GM23338 (cell line): ENCODE results near the gene COL4A1. TPM values are rescaled to one million over a fixed set of nuclear protein-coding genes. Genes with fewer than 3 reads are reported as not detected.

ENCODE experiments used
- ATAC-seq: fragments of 200-7000 bp; cut with Tn5 transposase; 3 replicates; pipeline ENCODE4 v1.9.1; 2020
- DNase-seq: peaks from one replicate; pipeline ENCODE4 v3.0.0-alpha.2; 2015; ENCODE audit warnings: low spot score
- H2AFZ ChIP-seq: fragments of 200-600 bp; sonication (generic); 2 replicates; pipeline ENCODE4 v1.8.0; 2016; ENCODE audit warnings: antibody characterized with exemption, mild to moderate bottlenecking, moderate library complexity
- H3F3A ChIP-seq: fragments of 200-600 bp; sonication (generic); replicated peaks from 2 replicates; pipeline ENCODE4 v1.8.0; 2017; ENCODE audit warnings: antibody characterized with exemption, mixed run types, low read depth
- H3K27ac ChIP-seq: fragments of 200-600 bp; sonication (generic); 2 replicates; pipeline ENCODE4 v1.6.1; 2016; ENCODE audit warnings: low read depth
- H3K27me3 ChIP-seq: fragments of 200-600 bp; sonication (generic); 2 replicates; pipeline ENCODE4 v1.8.0; 2016; ENCODE audit warnings: mild to moderate bottlenecking, mixed run types, moderate library complexity; ENCODE audit not compliant: insufficient read depth
- H3K36me3 ChIP-seq: fragments of 200-600 bp; sonication (generic); 2 replicates; pipeline ENCODE4 v1.8.0; 2016; ENCODE audit warnings: mild to moderate bottlenecking; ENCODE audit not compliant: insufficient read depth
- H3K4me1 ChIP-seq: fragments of 200-600 bp; sonication (generic); 2 replicates; pipeline ENCODE4 v1.8.0; 2016; ENCODE audit warnings: mild to moderate bottlenecking, moderate library complexity; ENCODE audit not compliant: insufficient read depth
- H3K4me2 ChIP-seq: fragments of 200-600 bp; sonication (generic); 2 replicates; pipeline ENCODE4 v1.7.1; 2017; ENCODE audit warnings: mixed run types
- H3K4me3 ChIP-seq: fragments of 200-600 bp; sonication (generic); 2 replicates; pipeline ENCODE4 v1.6.1; 2016; ENCODE audit warnings: mixed run types
- H3K79me2 ChIP-seq: fragments of 200-600 bp; sonication (generic); replicated peaks from 2 replicates; pipeline ENCODE4 v1.8.0; 2017; ENCODE audit warnings: mild to moderate bottlenecking; ENCODE audit not compliant: insufficient read depth
- H3K9me2 ChIP-seq: fragments of 200-600 bp; sonication (generic); 2 replicates; pipeline ENCODE4 v1.8.0; 2017; ENCODE audit not compliant: insufficient read depth
- H4K20me1 ChIP-seq: fragments of 200-600 bp; sonication (generic); replicated peaks from 2 replicates; pipeline ENCODE4 v1.8.0; 2017; ENCODE audit warnings: mild to moderate bottlenecking; ENCODE audit not compliant: insufficient read depth
- H3K27ac Mint-ChIP-seq: 2 replicates; pipeline ENCODE4 v1.8.0; 2020; ENCODE audit warnings: inconsistent platforms, mild to moderate bottlenecking, moderate library complexity, mixed read lengths
- H3K27me3 Mint-ChIP-seq: 3 replicates; pipeline ENCODE4 v1.8.0; 2022; ENCODE audit warnings: low read depth, mild to moderate bottlenecking, moderate library complexity, mixed read lengths, inconsistent platforms; ENCODE audit not compliant: insufficient read depth, poor library complexity
- H3K36me3 Mint-ChIP-seq: 3 replicates; pipeline ENCODE4 v1.8.0; 2021; ENCODE audit warnings: low read depth, mild to moderate bottlenecking, inconsistent platforms, moderate library complexity, mixed read lengths
- H3K4me1 Mint-ChIP-seq: 3 replicates; pipeline ENCODE4 v1.8.0; 2020; ENCODE audit warnings: mild to moderate bottlenecking, inconsistent platforms, mixed read lengths
- H3K4me3 Mint-ChIP-seq: 3 replicates; pipeline ENCODE4 v1.8.0; 2021; ENCODE audit warnings: moderate library complexity, mild to moderate bottlenecking, inconsistent platforms, mixed read lengths
- H3K9me3 Mint-ChIP-seq: 3 replicates; pipeline ENCODE4 v1.8.0; 2020; ENCODE audit warnings: moderate library complexity, mild to moderate bottlenecking, inconsistent platforms, mixed read lengths
- EZH2phosphoT487 ChIP-seq: fragments of 200-600 bp; sonication (generic); IDR thresholded peaks from one replicate; pipeline ENCODE4 v1.8.1; 2018; ENCODE audit warnings: antibody characterized with exemption; ENCODE audit not compliant: unreplicated experiment
- JUNB ChIP-seq: IDR thresholded peaks from one replicate; pipeline ENCODE4 v1.6.1; 2016; ENCODE audit warnings: antibody characterized with exemption; ENCODE audit not compliant: unreplicated experiment
- NANOG ChIP-seq: IDR thresholded peaks from 2 replicates; pipeline ENCODE4 v1.6.1; 2016; ENCODE audit warnings: antibody characterized with exemption, borderline replicate concordance
- STAT1 ChIP-seq: IDR thresholded peaks from one replicate; pipeline ENCODE4 v1.6.1; 2016; ENCODE audit warnings: antibody characterized with exemption; ENCODE audit not compliant: unreplicated experiment
- ZNF114 ChIP-seq: fragments of 250-450 bp; sonication (Bioruptor Pico); IDR thresholded peaks from 2 replicates; pipeline ENCODE4 v1.5.0; 2020; ENCODE audit warnings: mild to moderate bottlenecking, moderate library complexity
- ZNF331 ChIP-seq: fragments of 250-450 bp; sonication (Bioruptor Pico); IDR thresholded peaks from 2 replicates; pipeline ENCODE4 v1.5.0; 2020; ENCODE audit warnings: low read depth, mild to moderate bottlenecking, moderate library complexity
- polyA plus RNA-seq: library from polyadenylated mRNA; unstranded; fragments of >200 nt; fragmentation: Nextera tagmentation; extraction: Ambion mirVana; gene quantifications from 2 replicates; pipeline ENCODE4 v1.2.1, GENCODE V29; 2016
- total RNA-seq: library from RNA; depleted of rRNA; stranded (reverse); fragments of >200 nt; shearing (Covaris generic); gene quantifications from 2 replicates; pipeline ENCODE4 v1.2.3, GENCODE V29; 2014
- TF ChIP-seq, protein P1 (sequence below): fragments of 250-450 bp; sonication (Bioruptor Pico); IDR thresholded peaks from 2 replicates; pipeline ENCODE4 v1.5.0; 2020; ENCODE audit warnings: mild to moderate bottlenecking, moderate library complexity
- TF ChIP-seq, protein P2 (sequence below): IDR thresholded peaks from 2 replicates; pipeline ENCODE4 v1.6.1; 2016; ENCODE audit warnings: antibody characterized with exemption
- TF ChIP-seq, protein P3 (sequence below), 2 experiments: fragments of 200-600 bp in 1 of 2; sonication (generic) in 1 of 2; conservative IDR thresholded peaks; 2 replicates each; pipeline versions ENCODE4 v1.5.1 to v1.6.1; 2016 to 2017; ENCODE audit warnings: antibody characterized with exemption in 2 of 2, low read depth in 2 of 2, mild to moderate bottlenecking in 2 of 2, moderate library complexity in 1 of 2

COL4A1 gene
- total and polyA plus RNA-seq, 2 experiments from 2014 or later = 39.1 to 110 TPM

DNA sequence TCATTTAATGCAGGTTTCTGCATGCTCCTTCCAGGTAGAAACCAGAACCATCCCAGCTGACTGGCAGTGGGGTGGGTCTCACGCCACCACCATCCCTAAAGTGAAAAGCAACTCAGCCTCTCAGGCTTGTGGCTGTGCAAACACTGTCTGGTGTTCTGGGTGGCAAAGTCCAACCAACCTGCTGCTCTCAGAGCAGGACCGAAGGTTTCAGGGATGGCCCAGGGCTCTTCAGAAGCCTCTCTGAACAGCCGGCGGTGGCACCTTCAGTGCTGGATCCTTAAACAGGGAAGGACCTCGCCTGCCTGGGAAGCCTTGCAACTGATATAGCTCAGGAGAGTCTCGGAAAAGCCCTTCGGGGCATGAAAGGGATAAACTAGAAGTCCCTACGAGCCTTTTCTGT lies 100.8 kb downstream of the COL4A1 start:
- no peaks in the 10 kb centered on the region for H3K4me1 ChIP-seq
- Mint-ChIP-seq H3K27ac (no peak overlapping the region), H3K27me3 (peaks cover 5% of the 10 kb centered on the region), H3K4me1 (no peaks in the 10 kb centered on the region), H3K9me3 (no peaks in the 10 kb centered on the region), H3K4me3 (no peak overlapping the region), H3K36me3 (no peaks in the 10 kb centered on the region; the same call in 1 of the 3 replicates)
- no peaks in the 10 kb centered on the region for H3K9me2 ChIP-seq
- H3K27ac ChIP-seq = no peak overlapping the region
- DNase-seq (no peak), ATAC-seq (no peak)
- H4K20me1 ChIP-seq = no peaks in the 10 kb centered on the region
- H3K4me2 ChIP-seq = no peak overlapping the region
- H2AFZ ChIP-seq = no peak overlapping the region
- no peaks in the 10 kb centered on the region for H3F3A ChIP-seq
- no peak overlapping the region for H3K4me3 ChIP-seq
- no peaks in the 10 kb centered on the region for H3K27me3 ChIP-seq
- no peaks in the 10 kb centered on the region for H3K79me2 ChIP-seq
- TF ChIP-seq, protein P1, sequence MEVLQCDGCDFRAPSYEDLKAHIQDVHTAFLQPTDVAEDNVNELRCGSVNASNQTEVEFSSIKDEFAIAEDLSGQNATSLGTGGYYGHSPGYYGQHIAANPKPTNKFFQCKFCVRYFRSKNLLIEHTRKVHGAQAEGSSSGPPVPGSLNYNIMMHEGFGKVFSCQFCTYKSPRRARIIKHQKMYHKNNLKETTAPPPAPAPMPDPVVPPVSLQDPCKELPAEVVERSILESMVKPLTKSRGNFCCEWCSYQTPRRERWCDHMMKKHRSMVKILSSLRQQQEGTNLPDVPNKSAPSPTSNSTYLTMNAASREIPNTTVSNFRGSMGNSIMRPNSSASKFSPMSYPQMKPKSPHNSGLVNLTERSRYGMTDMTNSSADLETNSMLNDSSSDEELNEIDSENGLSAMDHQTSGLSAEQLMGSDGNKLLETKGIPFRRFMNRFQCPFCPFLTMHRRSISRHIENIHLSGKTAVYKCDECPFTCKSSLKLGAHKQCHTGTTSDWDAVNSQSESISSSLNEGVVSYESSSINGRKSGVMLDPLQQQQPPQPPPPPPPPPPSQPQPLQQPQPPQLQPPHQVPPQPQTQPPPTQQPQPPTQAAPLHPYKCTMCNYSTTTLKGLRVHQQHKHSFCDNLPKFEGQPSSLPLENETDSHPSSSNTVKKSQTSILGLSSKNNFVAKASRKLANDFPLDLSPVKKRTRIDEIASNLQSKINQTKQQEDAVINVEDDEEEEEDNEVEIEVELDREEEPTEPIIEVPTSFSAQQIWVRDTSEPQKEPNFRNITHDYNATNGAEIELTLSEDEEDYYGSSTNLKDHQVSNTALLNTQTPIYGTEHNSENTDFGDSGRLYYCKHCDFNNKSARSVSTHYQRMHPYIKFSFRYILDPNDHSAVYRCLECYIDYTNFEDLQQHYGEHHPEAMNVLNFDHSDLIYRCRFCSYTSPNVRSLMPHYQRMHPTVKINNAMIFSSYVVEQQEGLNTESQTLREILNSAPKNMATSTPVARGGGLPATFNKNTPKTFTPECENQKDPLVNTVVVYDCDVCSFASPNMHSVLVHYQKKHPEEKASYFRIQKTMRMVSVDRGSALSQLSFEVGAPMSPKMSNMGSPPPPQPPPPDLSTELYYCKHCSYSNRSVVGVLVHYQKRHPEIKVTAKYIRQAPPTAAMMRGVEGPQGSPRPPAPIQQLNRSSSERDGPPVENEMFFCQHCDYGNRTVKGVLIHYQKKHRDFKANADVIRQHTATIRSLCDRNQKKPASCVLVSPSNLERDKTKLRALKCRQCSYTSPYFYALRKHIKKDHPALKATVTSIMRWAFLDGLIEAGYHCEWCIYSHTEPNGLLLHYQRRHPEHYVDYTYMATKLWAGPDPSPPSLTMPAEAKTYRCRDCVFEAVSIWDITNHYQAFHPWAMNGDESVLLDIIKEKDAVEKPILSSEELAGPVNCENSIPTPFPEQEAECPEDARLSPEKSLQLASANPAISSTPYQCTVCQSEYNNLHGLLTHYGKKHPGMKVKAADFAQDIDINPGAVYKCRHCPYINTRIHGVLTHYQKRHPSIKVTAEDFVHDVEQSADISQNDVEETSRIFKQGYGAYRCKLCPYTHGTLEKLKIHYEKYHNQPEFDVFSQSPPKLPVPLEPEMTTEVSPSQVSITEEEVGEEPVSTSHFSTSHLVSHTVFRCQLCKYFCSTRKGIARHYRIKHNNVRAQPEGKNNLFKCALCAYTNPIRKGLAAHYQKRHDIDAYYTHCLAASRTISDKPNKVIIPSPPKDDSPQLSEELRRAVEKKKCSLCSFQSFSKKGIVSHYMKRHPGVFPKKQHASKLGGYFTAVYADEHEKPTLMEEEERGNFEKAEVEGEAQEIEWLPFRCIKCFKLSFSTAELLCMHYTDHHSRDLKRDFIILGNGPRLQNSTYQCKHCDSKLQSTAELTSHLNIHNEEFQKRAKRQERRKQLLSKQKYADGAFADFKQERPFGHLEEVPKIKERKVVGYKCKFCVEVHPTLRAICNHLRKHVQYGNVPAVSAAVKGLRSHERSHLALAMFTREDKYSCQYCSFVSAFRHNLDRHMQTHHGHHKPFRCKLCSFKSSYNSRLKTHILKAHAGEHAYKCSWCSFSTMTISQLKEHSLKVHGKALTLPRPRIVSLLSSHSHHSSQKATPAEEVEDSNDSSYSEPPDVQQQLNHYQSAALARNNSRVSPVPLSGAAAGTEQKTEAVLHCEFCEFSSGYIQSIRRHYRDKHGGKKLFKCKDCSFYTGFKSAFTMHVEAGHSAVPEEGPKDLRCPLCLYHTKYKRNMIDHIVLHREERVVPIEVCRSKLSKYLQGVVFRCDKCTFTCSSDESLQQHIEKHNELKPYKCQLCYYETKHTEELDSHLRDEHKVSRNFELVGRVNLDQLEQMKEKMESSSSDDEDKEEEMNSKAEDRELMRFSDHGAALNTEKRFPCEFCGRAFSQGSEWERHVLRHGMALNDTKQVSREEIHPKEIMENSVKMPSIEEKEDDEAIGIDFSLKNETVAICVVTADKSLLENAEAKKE (CRISPR knock-in tag) = no peak
- TF ChIP-seq, protein P2, sequence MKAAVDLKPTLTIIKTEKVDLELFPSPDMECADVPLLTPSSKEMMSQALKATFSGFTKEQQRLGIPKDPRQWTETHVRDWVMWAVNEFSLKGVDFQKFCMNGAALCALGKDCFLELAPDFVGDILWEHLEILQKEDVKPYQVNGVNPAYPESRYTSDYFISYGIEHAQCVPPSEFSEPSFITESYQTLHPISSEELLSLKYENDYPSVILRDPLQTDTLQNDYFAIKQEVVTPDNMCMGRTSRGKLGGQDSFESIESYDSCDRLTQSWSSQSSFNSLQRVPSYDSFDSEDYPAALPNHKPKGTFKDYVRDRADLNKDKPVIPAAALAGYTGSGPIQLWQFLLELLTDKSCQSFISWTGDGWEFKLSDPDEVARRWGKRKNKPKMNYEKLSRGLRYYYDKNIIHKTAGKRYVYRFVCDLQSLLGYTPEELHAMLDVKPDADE = no peak
- no peak for TF ChIP-seq ZNF114 (CRISPR knock-in tag)
- no peak for TF ChIP-seq JUNB
- TF ChIP-seq STAT1 = no peak
- TF ChIP-seq, protein P3, sequence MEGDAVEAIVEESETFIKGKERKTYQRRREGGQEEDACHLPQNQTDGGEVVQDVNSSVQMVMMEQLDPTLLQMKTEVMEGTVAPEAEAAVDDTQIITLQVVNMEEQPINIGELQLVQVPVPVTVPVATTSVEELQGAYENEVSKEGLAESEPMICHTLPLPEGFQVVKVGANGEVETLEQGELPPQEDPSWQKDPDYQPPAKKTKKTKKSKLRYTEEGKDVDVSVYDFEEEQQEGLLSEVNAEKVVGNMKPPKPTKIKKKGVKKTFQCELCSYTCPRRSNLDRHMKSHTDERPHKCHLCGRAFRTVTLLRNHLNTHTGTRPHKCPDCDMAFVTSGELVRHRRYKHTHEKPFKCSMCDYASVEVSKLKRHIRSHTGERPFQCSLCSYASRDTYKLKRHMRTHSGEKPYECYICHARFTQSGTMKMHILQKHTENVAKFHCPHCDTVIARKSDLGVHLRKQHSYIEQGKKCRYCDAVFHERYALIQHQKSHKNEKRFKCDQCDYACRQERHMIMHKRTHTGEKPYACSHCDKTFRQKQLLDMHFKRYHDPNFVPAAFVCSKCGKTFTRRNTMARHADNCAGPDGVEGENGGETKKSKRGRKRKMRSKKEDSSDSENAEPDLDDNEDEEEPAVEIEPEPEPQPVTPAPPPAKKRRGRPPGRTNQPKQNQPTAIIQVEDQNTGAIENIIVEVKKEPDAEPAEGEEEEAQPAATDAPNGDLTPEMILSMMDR (conservative IDR thresholded peaks at IDR 0.05; ENCODE audit: low read depth in 2 of 2) = no peak
- no peak for TF ChIP-seq NANOG
- TF ChIP-seq EZH2phosphoT487 = no peak
- TF ChIP-seq ZNF331 (CRISPR knock-in tag) = no peak
- peaks cover 12% of the 10 kb centered on the region; the same call in 1 of the 2 replicates for H3K36me3 ChIP-seq
